Gastrocnemius medialis (tissue), 4 donors: Measurements from ENCODE around the gene NAGA. TPM values are rescaled to one million over a fixed set of nuclear protein-coding genes. Genes with fewer than 3 reads are reported as not detected.

Experiments used
- ATAC-seq, 2 donors: fragments of 150-250 bp; one replicate each; pipeline ENCODE4 v1.9.1; 2016
- DNase-seq, 2 donors: peaks; one replicate each; pipeline ENCODE4 v3.0.0-alpha.2; 2019
- H3K27ac ChIP-seq, 4 donors: fragments of 200-600 bp; sonication (generic); 1 replicate in 1 of 4; 2 replicates in 3 of 4; pipeline ENCODE4 v1.5.1; 2016 to 2018; ENCODE audit warnings: mild to moderate bottlenecking in 2 of 4, moderate library complexity in 1 of 4
- H3K27me3 ChIP-seq, 3 donors: fragments of 200-600 bp; sonication (generic) in 2 of 3; 1 replicate in 1 of 3; 2 replicates in 2 of 3; pipeline versions ENCODE4 v1.5.1 to v1.6.0; 2016 to 2019; ENCODE audit warnings: mild to moderate bottlenecking in 1 of 3, moderate library complexity in 1 of 3
- H3K36me3 ChIP-seq, 2 donors: fragments of 200-600 bp; sonication (generic) in 1 of 2; one replicate each; pipeline ENCODE4 v1.5.1; 2017 to 2018
- H3K4me1 ChIP-seq, 2 donors: fragments of 200-600 bp; sonication (generic) in 1 of 2; one replicate each; pipeline ENCODE4 v1.5.1; 2016 to 2017; ENCODE audit warnings: mild to moderate bottlenecking in 2 of 2
- H3K4me3 ChIP-seq, 4 donors: fragments of 200-600 bp; sonication (generic) in 3 of 4; 1 replicate in 1 of 4; 2 replicates in 3 of 4; pipeline ENCODE4 v1.5.1; 2016 to 2019; ENCODE audit warnings: mild to moderate bottlenecking in 2 of 4
- H3K9me3 ChIP-seq, 3 donors: fragments of 200-600 bp; sonication (generic) in 2 of 3; 1 replicate in 1 of 3; 2 replicates in 2 of 3; pipeline ENCODE4 v1.5.1; 2016 to 2019
- POLR2A ChIP-seq, 2 donors: fragments of 450-650 bp; IDR thresholded peaks; one replicate each; pipeline ENCODE4 v1.6.1; 2017; ENCODE audit warnings: antibody characterized with exemption in 2 of 2, mild to moderate bottlenecking in 2 of 2, moderate library complexity in 2 of 2
- in situ Hi-C, 4 donors: fragments of 200-750 bp; cut with MboI; loops; one replicate each; pipeline versions ENCODE4 v1.15.0 to v1.8.0; 2017; ENCODE audit warnings: low sequenced_read_pairs in 4 of 4
- intact Hi-C: fragments of 100-400 bp; cut with DNase I; formaldehyde crosslinking; loops from one replicate; pipeline ENCODE4 v1.15.1; 2023; ENCODE audit warnings: low total_unique reads
- total RNA-seq, 4 donors: library from RNA; depleted of rRNA; stranded (reverse); fragments of >200 nt; gene quantifications; one replicate each; pipeline versions ENCODE4 v1.1.0 to v1.2.3, GENCODE V29; 2016
- TF ChIP-seq, protein P1 (sequence below), 5 experiments: fragments of 450-650 bp in 3 of 5; fragments of 200-600 bp in 2 of 5; sonication (generic) in 2 of 5; IDR thresholded peaks in 4 of 5; conservative IDR thresholded peaks in 1 of 5; 1 replicate in 4 of 5; 2 replicates in 1 of 5; pipeline ENCODE4 v1.5.1; 2016 to 2019; ENCODE audit warnings: antibody characterized with exemption in 5 of 5, mild to moderate bottlenecking in 3 of 5, moderate library complexity in 3 of 5

The NAGA gene
- total RNA-seq, 4 donors from 2014 or later = 8.7 to 14.1 (median 11.9) TPM

DNA sequence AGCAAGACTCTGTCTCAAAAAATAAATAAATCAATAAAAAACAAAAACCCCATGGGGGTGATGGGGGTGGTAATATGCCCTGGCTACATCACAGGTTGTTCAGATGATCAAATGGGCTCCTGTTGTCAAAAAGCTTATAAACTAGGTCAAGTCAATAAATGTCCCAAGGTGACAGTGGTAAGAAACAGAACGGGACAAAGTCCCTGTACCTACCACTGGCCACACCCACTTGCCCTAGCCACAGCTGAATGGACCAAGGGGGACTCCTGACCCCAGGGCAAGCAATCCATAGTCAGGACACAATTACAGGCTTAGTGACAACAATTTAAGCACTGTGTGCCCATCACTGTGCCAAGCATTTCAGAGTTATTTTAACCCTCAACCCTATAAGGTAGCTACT lies 6.0 kb downstream of the NAGA start:
- ATAC-seq (no peak), DNase-seq (no peak)
- Histone ChIP-seq H3K36me3 (peaks cover 0 to 67% of the 10 kb centered on the region in 2 donors), H3K27ac (no peak overlapping the region), H3K9me3 (no peaks in the 10 kb centered on the region), H3K27me3 (no peaks in the 10 kb centered on the region), H3K4me1 (peaks cover 1 to 2% of the 10 kb centered on the region in 2 donors), H3K4me3 (no peak overlapping the region)
- in situ Hi-C loops (no loop called here), intact Hi-C loops (no loop called here)
- TF ChIP-seq, protein P1, sequence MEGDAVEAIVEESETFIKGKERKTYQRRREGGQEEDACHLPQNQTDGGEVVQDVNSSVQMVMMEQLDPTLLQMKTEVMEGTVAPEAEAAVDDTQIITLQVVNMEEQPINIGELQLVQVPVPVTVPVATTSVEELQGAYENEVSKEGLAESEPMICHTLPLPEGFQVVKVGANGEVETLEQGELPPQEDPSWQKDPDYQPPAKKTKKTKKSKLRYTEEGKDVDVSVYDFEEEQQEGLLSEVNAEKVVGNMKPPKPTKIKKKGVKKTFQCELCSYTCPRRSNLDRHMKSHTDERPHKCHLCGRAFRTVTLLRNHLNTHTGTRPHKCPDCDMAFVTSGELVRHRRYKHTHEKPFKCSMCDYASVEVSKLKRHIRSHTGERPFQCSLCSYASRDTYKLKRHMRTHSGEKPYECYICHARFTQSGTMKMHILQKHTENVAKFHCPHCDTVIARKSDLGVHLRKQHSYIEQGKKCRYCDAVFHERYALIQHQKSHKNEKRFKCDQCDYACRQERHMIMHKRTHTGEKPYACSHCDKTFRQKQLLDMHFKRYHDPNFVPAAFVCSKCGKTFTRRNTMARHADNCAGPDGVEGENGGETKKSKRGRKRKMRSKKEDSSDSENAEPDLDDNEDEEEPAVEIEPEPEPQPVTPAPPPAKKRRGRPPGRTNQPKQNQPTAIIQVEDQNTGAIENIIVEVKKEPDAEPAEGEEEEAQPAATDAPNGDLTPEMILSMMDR (IDR thresholded peaks at IDR 0.05 in 4 of 5, conservative IDR thresholded peaks at IDR 0.05 in 1 of 5) = no peak
- no peak for TF ChIP-seq POLR2A (IDR thresholded peaks at IDR 0.05)

DNA sequence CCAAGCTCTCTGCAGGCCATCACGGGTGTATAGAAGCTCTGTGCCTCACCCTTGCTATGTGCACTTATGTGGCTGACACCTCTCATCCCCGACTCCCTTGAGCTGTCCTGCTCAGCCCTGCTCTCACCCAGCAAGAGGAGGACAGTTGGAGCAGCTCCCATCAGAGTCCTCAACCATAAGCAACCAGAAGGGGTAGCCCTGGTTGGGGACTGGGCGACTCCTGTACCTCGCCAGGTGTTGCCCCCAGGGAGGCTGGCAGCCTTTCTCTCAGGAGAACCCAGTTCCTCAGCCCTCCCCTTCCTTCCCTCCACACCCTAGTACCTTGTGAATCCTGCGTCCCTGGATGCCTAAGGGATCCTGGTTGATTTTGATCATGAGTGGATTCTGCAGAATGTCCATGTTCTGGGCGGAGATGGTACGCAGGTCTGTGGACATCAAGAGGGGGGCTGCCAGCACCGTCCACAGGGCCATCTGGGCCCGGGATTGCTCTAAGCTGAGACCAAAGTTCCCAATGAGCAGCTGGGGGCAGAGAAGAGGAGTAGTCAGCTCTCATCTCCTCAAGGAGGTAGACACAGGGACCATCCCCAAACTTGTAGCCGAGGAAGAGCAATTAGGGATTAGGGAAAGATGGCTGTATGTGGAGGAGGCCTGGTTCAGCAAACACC lies 8.0 kb downstream of the NAGA start:
- Histone ChIP-seq H3K27me3 (no peaks in the 10 kb centered on the region), H3K9me3 (no peaks in the 10 kb centered on the region), H3K4me3 (no peak overlapping the region), H3K36me3 (peaks cover 0 to 78% of the 10 kb centered on the region in 2 donors), H3K4me1 (no peaks in the 10 kb centered on the region), H3K27ac (no peak overlapping the region)
- intact Hi-C loops = no loop called here
- ATAC-seq (no peak), DNase-seq (no peak)
- no peak for TF ChIP-seq POLR2A (IDR thresholded peaks at IDR 0.05)
- TF ChIP-seq, protein P1 (IDR thresholded peaks at IDR 0.05 in 4 of 5, conservative IDR thresholded peaks at IDR 0.05 in 1 of 5) = no peak
- in situ Hi-C loops = no loop called here

DNA sequence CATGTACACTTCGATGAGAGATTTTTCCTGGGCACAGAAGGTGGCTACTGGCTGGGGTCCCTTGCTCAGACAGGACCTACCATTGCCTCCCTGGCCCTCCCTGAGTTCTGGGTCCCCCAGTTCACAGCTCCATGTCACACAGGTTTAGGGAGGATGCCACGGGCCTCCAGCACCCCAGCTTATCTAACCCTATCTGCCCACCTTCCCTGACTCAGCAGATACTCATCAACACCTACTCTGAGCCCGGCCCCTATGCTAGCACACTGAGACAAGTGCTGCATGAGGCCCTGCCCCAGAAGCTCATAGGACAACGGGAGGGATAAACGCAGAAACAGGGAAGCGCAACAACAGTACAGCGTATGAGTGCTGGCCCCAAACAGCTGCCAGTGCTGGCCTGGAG lies 9.6 kb downstream of the NAGA start:
- Histone ChIP-seq H3K27me3 (no peaks in the 10 kb centered on the region), H3K36me3 (peaks cover 0 to 64% of the 10 kb centered on the region in 2 donors), H3K4me3 (no peak overlapping the region), H3K4me1 (no peaks in the 10 kb centered on the region), H3K27ac (no peak overlapping the region), H3K9me3 (no peaks in the 10 kb centered on the region)
- DNase-seq (no peak), ATAC-seq (no peak)
- intact Hi-C loops = no loop called here
- TF ChIP-seq, protein P1 (IDR thresholded peaks at IDR 0.05 in 4 of 5, conservative IDR thresholded peaks at IDR 0.05 in 1 of 5) = no peak
- TF ChIP-seq POLR2A (IDR thresholded peaks at IDR 0.05) = no peak
- in situ Hi-C loops = no loop called here

DNA sequence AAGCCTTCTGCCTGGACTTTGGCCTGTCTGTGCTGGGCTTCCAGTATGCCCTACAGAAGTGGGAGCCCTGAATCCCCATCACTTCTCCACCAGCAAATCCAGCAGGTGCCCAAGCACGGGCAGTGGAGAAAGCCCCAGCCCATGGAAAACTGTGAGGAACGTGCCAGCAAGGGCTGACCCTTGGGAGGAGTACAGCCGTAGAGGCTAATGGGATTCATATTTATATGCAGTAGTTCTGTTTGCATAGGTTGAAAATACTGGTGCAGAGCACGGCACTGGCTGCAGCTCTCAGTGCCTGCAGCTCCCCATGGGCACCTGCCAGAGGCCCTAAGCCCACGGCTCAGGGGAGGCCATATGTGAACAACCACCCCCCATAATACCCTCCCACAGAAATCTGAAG lies 10.1 kb downstream of the NAGA start:
- intact Hi-C loops = no loop called here
- Histone ChIP-seq H3K27me3 (no peaks in the 10 kb centered on the region), H3K4me1 (no peaks in the 10 kb centered on the region), H3K9me3 (no peaks in the 10 kb centered on the region), H3K27ac (no peak overlapping the region), H3K4me3 (no peak overlapping the region), H3K36me3 (peaks cover 0 to 58% of the 10 kb centered on the region in 2 donors)
- ATAC-seq (no peak), DNase-seq (no peak)
- TF ChIP-seq, protein P1 (IDR thresholded peaks at IDR 0.05 in 4 of 5, conservative IDR thresholded peaks at IDR 0.05 in 1 of 5) = no peak
- no peak for TF ChIP-seq POLR2A (IDR thresholded peaks at IDR 0.05)
- in situ Hi-C loops = no loop called here
